H1 (cell line): ENCODE results near the gene UBP1.

Experiments used
- CBX5 ChIP-seq: fragments of 300-800, 300-1000 bp; sonication (generic); IDR thresholded peaks from 2 replicates; pipeline ENCODE4 v1.7.1; 2016; ENCODE audit warnings: antibody characterized with exemption, low read length, low read depth
- CTBP2 ChIP-seq: IDR thresholded peaks from 2 replicates; pipeline ENCODE4 v1.7.0; 2011; ENCODE audit warnings: borderline replicate concordance, mild to moderate bottlenecking, moderate library complexity, mixed read lengths, low read length; ENCODE audit not compliant: insufficient read depth, insufficient read length
- EZH2 ChIP-seq: fragments of 200-600 bp; sonication (generic); IDR thresholded peaks from 2 replicates; pipeline ENCODE4 v1.7.1; 2012; ENCODE audit warnings: low read depth, mild to moderate bottlenecking, moderate library complexity, low read length, inconsistent platforms; ENCODE audit not compliant: severe bottlenecking
- JUND ChIP-seq: IDR thresholded peaks from 2 replicates; pipeline ENCODE4 v1.6.1; 2011; ENCODE audit warnings: mild to moderate bottlenecking, improper control_type of control experiment, low read length
- KDM1A ChIP-seq: fragments of 200-600, 300-600 bp; sonication (generic); IDR thresholded peaks from 2 replicates; pipeline ENCODE4 v1.7.1; 2016; ENCODE audit warnings: mild to moderate bottlenecking, low read length, borderline replicate concordance
- MAFK ChIP-seq: IDR thresholded peaks from 2 replicates; pipeline ENCODE4 v1.6.1; 2012; ENCODE audit warnings: low read depth, mild to moderate bottlenecking, improper control_type of control experiment, low read length
- POLR2AphosphoS5 ChIP-seq: IDR thresholded peaks from 2 replicates; pipeline ENCODE4 v1.6.1; 2011; ENCODE audit warnings: low read depth, low read length
- RNF2 ChIP-seq: fragments of 200-900, 300-1000 bp; sonication (generic); IDR thresholded peaks from 2 replicates; pipeline ENCODE4 v1.7.1; 2016; ENCODE audit warnings: borderline replicate concordance, low read depth, mild to moderate bottlenecking, antibody characterized with exemption, low read length; ENCODE audit not compliant: poor library complexity, severe bottlenecking; ENCODE audit errors: missing control alignments
- RXRA ChIP-seq: IDR thresholded peaks from 2 replicates; pipeline ENCODE4 v1.6.1; 2011; ENCODE audit warnings: low read depth, mild to moderate bottlenecking, low read length, moderate library complexity; ENCODE audit not compliant: insufficient read depth
- TAF1 ChIP-seq: IDR thresholded peaks from 2 replicates; pipeline ENCODE4 v1.6.1; 2011; ENCODE audit warnings: mild to moderate bottlenecking, low read depth, low read length
- YY1 ChIP-seq: IDR thresholded peaks from 2 replicates; pipeline ENCODE4 v1.6.1; 2011; ENCODE audit warnings: low read depth, mild to moderate bottlenecking, low read length
- TF ChIP-seq, protein P1 (sequence below), 3 experiments: IDR thresholded peaks; 1 replicate in 2 of 3; 2 replicates in 1 of 3; pipeline versions ENCODE4 v1.5.1 to v1.6.1; 2011; ENCODE audit warnings: low read length in 3 of 3, mild to moderate bottlenecking in 3 of 3, inconsistent platforms in 2 of 3, low read depth in 1 of 3, moderate library complexity in 1 of 3; ENCODE audit not compliant: insufficient read depth in 1 of 3; ENCODE audit errors: control extremely low read depth in 1 of 3
- TF ChIP-seq, protein P2 (sequence below): IDR thresholded peaks from 2 replicates; pipeline ENCODE4 v1.6.1; 2011; ENCODE audit warnings: low read length, improper control_type of control experiment

DNA sequence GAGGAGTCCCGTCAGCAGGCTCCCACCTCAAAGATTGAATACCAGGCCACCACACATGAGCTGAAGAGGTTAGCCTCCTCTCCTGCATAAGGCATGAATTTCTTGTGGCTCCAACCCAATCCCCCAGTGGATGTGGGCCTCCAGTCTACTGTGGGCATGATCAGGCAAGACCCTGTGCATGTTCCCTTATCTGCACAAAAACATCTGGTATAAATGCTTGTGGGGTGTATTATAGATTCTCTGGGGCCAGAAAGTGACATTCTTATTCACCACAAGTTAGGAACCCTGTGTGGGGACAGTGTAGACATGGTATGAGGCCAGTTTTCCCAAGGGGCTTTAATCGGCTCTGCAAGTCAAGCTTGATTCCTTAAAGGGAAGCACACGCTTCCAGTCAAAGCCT, 18.2 kb upstream of the UBP1 start:
- TF ChIP-seq JUND = no peak
- TF ChIP-seq POLR2AphosphoS5 = no peak
- no peak for TF ChIP-seq CTBP2
- TF ChIP-seq, protein P1, sequence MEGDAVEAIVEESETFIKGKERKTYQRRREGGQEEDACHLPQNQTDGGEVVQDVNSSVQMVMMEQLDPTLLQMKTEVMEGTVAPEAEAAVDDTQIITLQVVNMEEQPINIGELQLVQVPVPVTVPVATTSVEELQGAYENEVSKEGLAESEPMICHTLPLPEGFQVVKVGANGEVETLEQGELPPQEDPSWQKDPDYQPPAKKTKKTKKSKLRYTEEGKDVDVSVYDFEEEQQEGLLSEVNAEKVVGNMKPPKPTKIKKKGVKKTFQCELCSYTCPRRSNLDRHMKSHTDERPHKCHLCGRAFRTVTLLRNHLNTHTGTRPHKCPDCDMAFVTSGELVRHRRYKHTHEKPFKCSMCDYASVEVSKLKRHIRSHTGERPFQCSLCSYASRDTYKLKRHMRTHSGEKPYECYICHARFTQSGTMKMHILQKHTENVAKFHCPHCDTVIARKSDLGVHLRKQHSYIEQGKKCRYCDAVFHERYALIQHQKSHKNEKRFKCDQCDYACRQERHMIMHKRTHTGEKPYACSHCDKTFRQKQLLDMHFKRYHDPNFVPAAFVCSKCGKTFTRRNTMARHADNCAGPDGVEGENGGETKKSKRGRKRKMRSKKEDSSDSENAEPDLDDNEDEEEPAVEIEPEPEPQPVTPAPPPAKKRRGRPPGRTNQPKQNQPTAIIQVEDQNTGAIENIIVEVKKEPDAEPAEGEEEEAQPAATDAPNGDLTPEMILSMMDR (IDR thresholded peaks at IDR 0.05; ENCODE audit: control extremely low read depth in 1 of 3, insufficient read depth in 1 of 3, low read depth in 1 of 3, low read length in 3 of 3) = no peak
- TF ChIP-seq, protein P2, sequence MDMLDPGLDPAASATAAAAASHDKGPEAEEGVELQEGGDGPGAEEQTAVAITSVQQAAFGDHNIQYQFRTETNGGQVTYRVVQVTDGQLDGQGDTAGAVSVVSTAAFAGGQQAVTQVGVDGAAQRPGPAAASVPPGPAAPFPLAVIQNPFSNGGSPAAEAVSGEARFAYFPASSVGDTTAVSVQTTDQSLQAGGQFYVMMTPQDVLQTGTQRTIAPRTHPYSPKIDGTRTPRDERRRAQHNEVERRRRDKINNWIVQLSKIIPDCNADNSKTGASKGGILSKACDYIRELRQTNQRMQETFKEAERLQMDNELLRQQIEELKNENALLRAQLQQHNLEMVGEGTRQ = no peak
- no peak for TF ChIP-seq RNF2
- TF ChIP-seq RXRA = no peak
- TF ChIP-seq MAFK = no peak
- TF ChIP-seq EZH2 = no peak
- no peak for TF ChIP-seq TAF1
- no peak for TF ChIP-seq KDM1A
- TF ChIP-seq YY1 = no peak
- TF ChIP-seq CBX5 = no peak
